ENCODE data around the gene C8B. TPM values are rescaled to one million over a fixed set of nuclear protein-coding genes. Genes with fewer than 3 reads are reported as not detected.

The C8B gene
- total RNA-seq, 4 donors from 2014 or later = not detected

DNA sequence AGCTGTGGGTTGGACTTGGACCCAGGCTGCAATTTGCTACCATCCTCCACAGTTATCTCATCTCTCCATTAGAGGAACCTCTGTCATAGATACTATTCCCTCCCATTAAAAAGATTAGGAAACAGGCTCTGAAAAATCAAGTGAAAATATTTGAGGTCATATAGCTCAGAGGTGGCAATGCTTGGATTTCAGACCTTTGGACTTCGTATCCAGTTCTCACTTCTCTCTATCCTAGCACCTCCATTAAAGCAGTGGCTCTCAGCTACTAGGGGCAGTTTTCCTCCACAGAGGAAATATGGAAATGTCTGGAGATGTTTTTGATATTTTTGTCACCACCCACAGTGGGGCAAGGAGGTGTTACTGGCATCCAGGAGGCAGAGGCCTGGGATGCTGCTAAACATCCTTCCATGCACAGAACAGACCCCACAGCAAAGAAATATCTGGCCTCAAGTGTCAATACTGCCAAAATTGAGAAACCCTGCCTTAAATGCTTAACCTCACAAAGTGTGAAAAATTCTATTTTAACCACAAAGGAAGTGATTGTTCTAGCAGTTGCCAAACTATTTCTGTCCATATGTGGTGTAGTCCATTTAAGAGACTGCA is 57.1 kb downstream of the C8B start:
- ATAC-seq = no peak
- Histone ChIP-seq H3K27ac (no peak overlapping the region), H3K4me3 (no peak overlapping the region), H3K27me3 (no peaks in the 10 kb centered on the region), H3K9me3 (no peaks in the 10 kb centered on the region), H3K4me1 (no peaks in the 10 kb centered on the region), H3K36me3 (no peaks in the 10 kb centered on the region)
- WGBS, 2 donors (ENCODE audit: low coverage in 1 of 2) = 76% methylated on average over 1 of the region's 1 CpG; no CpG with 5 or more reads in 1 of the 2 donors
- TF ChIP-seq EP300 (IDR thresholded peaks at IDR 0.05) = no peak
- TF ChIP-seq POLR2AphosphoS5 (IDR thresholded peaks at IDR 0.05) = no peak
- TF ChIP-seq, protein P1, sequence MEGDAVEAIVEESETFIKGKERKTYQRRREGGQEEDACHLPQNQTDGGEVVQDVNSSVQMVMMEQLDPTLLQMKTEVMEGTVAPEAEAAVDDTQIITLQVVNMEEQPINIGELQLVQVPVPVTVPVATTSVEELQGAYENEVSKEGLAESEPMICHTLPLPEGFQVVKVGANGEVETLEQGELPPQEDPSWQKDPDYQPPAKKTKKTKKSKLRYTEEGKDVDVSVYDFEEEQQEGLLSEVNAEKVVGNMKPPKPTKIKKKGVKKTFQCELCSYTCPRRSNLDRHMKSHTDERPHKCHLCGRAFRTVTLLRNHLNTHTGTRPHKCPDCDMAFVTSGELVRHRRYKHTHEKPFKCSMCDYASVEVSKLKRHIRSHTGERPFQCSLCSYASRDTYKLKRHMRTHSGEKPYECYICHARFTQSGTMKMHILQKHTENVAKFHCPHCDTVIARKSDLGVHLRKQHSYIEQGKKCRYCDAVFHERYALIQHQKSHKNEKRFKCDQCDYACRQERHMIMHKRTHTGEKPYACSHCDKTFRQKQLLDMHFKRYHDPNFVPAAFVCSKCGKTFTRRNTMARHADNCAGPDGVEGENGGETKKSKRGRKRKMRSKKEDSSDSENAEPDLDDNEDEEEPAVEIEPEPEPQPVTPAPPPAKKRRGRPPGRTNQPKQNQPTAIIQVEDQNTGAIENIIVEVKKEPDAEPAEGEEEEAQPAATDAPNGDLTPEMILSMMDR (IDR thresholded peaks at IDR 0.05) = no peak
- no peak for TF ChIP-seq POLR2A (IDR thresholded peaks at IDR 0.05)

DNA sequence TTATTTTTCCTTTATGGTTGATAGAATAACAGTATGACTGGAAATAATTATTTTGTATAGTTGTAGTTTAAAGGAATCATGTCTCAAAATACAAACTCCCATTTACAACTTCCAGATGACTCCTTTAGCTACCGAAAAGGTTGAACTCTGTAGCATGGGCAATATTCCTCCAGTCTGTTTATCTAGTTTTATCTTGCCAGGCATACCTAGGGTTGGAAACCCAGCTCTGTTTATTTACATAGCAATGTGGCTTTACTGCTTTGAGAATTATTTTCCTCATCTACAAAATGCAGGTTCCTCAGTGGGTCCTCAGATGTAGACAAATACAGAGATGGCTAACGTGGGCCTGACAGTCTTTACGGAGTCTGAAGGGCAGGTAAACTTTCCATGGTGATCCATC is 60.1 kb downstream of the C8B start:
- no peak overlapping the region for H3K4me3 ChIP-seq
- H3K27ac ChIP-seq = no peak overlapping the region
- WGBS, 2 donors (ENCODE audit: low coverage in 1 of 2) = 75 to 78% methylated on average over 3 of the region's 3 CpGs
- no peaks in the 10 kb centered on the region for H3K36me3 ChIP-seq
- TF ChIP-seq, protein P1 (IDR thresholded peaks at IDR 0.05) = no peak
- TF ChIP-seq POLR2AphosphoS5 (IDR thresholded peaks at IDR 0.05) (no peak), EP300 (IDR thresholded peaks at IDR 0.05) (no peak), POLR2A (IDR thresholded peaks at IDR 0.05) (no peak)
- H3K4me1 ChIP-seq = no peaks in the 10 kb centered on the region
- ATAC-seq = no peak
- H3K27me3 ChIP-seq = no peaks in the 10 kb centered on the region
- no peaks in the 10 kb centered on the region for H3K9me3 ChIP-seq

DNA sequence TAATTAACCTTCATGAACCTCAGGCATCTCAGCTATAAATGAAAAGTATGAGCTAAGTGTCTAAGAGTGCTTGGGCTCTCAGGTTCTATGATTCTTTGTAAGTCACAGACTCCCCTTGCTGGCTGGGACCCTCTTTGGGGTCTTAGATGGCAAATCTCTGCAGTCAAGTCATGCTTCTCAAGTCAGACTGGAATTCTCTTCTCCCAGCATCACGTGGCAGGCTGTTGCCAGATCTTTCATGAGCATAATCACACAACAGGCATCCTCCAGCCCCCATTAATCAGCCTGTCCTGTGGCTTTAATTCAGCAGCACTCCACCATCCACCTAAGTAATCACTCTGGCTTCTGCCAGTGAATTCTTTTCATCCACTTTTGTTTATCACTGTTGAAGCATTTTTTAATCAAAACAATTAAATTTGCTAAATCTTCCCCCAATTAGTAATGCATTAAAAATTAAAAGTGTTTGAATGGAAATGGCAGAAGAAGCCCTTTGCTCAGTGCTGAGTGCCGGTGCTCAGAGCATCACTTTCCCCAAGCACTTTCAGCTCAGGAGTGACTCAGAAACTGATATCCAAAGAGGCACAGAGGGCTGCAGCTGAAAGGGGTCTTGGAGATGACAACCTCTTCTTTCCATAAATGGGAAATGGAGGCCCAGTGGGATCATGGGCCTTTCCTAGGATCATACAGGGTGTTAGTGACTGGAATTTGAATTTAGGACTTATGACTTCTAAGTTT is 61.0 kb downstream of the C8B start:
- H3K4me1 ChIP-seq = no peaks in the 10 kb centered on the region
- TF ChIP-seq POLR2AphosphoS5 (IDR thresholded peaks at IDR 0.05) (no peak), POLR2A (IDR thresholded peaks at IDR 0.05) (no peak), EP300 (IDR thresholded peaks at IDR 0.05) (no peak)
- TF ChIP-seq, protein P1 (IDR thresholded peaks at IDR 0.05) = no peak
- H3K4me3 ChIP-seq = no peak overlapping the region
- no peaks in the 10 kb centered on the region for H3K27me3 ChIP-seq
- H3K27ac ChIP-seq = no peak overlapping the region
- WGBS, 2 donors (ENCODE audit: low coverage in 1 of 2) = 45% methylated on average over 2 of the region's 2 CpGs
- no peak for ATAC-seq
- no peaks in the 10 kb centered on the region for H3K36me3 ChIP-seq
- no peaks in the 10 kb centered on the region for H3K9me3 ChIP-seq

DNA sequence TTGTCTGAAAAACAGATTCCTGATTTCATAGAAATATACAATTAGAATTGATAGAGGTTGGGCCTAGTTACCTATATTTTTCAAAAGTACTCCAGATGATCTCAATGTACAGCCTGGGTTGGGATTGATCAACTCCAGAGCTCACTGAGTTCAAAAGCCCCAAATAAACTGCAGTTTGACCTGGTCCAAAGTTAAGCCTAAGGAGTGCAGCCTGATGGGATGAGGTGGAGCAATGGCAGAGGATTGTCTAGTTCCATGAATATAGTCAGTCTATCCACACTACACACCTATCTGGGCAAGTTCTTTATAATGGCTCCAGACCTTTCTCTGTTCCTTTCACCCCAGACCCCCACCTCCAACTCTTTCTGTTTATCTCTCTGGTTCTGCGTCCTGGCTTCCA is 62.0 kb downstream of the C8B start:
- H3K4me3 ChIP-seq = no peak overlapping the region
- no peaks in the 10 kb centered on the region for H3K36me3 ChIP-seq
- TF ChIP-seq POLR2A (IDR thresholded peaks at IDR 0.05) = no peak
- TF ChIP-seq, protein P1 (IDR thresholded peaks at IDR 0.05) = no peak
- no peak for TF ChIP-seq EP300 (IDR thresholded peaks at IDR 0.05)
- no peak for TF ChIP-seq POLR2AphosphoS5 (IDR thresholded peaks at IDR 0.05)
- ATAC-seq = no peak
- H3K27me3 ChIP-seq = no peaks in the 10 kb centered on the region
- 70 to 89% methylated on average over 1 of the region's 1 CpG for WGBS, 2 donors (ENCODE audit: low coverage in 1 of 2)
- H3K27ac ChIP-seq = no peak overlapping the region
- H3K4me1 ChIP-seq = no peaks in the 10 kb centered on the region
- no peaks in the 10 kb centered on the region for H3K9me3 ChIP-seq

DNA sequence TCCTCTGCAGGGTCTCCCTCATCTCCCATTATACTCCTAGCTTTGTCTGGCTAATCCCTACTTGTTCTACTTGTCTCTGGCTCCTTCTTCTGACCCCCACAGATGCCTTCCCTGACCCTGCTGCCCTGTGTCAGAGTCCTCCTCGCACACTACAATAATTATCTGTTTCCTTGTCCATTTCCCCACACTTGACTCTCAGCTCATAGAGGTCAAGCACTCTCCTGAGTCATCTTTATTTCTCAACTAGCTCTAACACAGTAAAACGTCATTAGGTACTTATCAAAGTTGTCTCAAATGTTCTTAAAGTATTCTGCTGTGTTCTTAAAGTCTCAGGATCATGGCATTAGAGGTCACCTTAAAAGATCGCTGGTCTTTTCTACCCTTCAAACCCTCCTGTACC is 64.1 kb downstream of the C8B start:
- no peak for ATAC-seq

More for the DNA sequence above, 64.1 kb downstream of the C8B start:
- H3K4me1 ChIP-seq = no peaks in the 10 kb centered on the region
- H3K27me3 ChIP-seq = no peaks in the 10 kb centered on the region
- H3K27ac ChIP-seq = no peak overlapping the region
- no peak overlapping the region for H3K4me3 ChIP-seq
- WGBS, 2 donors (ENCODE audit: low coverage in 1 of 2) = 10 to 57% methylated on average over 2 to 3 of the region's 3 CpGs
- no peaks in the 10 kb centered on the region for H3K9me3 ChIP-seq
- H3K36me3 ChIP-seq = no peaks in the 10 kb centered on the region
- no peak for TF ChIP-seq POLR2AphosphoS5 (IDR thresholded peaks at IDR 0.05)
- TF ChIP-seq, protein P1 (IDR thresholded peaks at IDR 0.05) = no peak
